Neural progenitor cell (in vitro differentiated cells): ENCODE results near the gene DPYD.

Experiments
- EZH2 ChIP-seq: fragments of 200-600 bp; sonication (generic); IDR thresholded peaks from 2 replicates; pipeline ENCODE4 v1.6.1; 2017; ENCODE audit warnings: antibody characterized with exemption, mild to moderate bottlenecking, moderate library complexity
- TF ChIP-seq, protein P1 (sequence below): fragments of 200-600 bp; sonication (generic); IDR thresholded peaks from 2 replicates; pipeline ENCODE4 v1.5.1; 2017; ENCODE audit warnings: antibody characterized with exemption, mild to moderate bottlenecking

DNA sequence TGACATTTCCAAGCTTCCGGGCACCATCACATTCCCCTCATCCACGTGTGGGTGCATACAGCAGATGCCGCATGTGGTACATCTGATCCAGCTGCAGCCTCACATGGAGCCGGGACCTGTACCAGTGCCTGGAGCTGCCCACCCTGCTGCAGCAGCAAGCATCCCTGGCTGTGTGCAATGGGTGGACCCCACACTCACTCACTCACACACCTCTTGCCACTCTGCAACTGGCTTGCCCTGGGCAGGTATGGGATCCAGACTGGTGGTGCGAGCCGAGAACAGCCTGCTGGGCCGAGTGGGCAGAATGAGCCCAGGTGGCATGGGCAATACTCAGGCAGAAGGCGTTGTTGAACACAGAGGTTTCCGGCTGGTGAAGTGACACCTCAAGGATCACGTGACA is 75.0 kb downstream of the DPYD start:
- TF ChIP-seq, protein P1, sequence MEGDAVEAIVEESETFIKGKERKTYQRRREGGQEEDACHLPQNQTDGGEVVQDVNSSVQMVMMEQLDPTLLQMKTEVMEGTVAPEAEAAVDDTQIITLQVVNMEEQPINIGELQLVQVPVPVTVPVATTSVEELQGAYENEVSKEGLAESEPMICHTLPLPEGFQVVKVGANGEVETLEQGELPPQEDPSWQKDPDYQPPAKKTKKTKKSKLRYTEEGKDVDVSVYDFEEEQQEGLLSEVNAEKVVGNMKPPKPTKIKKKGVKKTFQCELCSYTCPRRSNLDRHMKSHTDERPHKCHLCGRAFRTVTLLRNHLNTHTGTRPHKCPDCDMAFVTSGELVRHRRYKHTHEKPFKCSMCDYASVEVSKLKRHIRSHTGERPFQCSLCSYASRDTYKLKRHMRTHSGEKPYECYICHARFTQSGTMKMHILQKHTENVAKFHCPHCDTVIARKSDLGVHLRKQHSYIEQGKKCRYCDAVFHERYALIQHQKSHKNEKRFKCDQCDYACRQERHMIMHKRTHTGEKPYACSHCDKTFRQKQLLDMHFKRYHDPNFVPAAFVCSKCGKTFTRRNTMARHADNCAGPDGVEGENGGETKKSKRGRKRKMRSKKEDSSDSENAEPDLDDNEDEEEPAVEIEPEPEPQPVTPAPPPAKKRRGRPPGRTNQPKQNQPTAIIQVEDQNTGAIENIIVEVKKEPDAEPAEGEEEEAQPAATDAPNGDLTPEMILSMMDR = no peak
- no peak for TF ChIP-seq EZH2
